GM23248 (cell line): ENCODE data around the gene NAT9. TPM values are rescaled to one million over a fixed set of nuclear protein-coding genes. Genes with fewer than 3 reads are reported as not detected.

Experiments used
- DNase-seq: peaks from one replicate; pipeline ENCODE4 v3.0.0-alpha.2; 2015
- H2AFZ ChIP-seq: fragments of 200-600 bp; sonication (generic); 2 replicates; pipeline ENCODE4 v1.6.1; 2016; ENCODE audit warnings: antibody characterized with exemption
- H3F3A ChIP-seq: fragments of 200-600 bp; sonication (generic); 2 replicates; pipeline ENCODE4 v1.6.1; 2016; ENCODE audit warnings: mild to moderate bottlenecking, antibody characterized with exemption, mixed run types; ENCODE audit not compliant: insufficient read depth
- H3K27ac ChIP-seq: fragments of 200-600 bp; sonication (generic); 2 replicates; pipeline ENCODE4 v1.5.1; 2016; ENCODE audit warnings: mild to moderate bottlenecking
- H3K27me3 ChIP-seq: fragments of 200-600 bp; sonication (generic); replicated peaks from 2 replicates; pipeline ENCODE4 v1.6.1; 2016; ENCODE audit warnings: mild to moderate bottlenecking; ENCODE audit not compliant: insufficient read depth
- H3K36me3 ChIP-seq: fragments of 200-600 bp; sonication (generic); 2 replicates; pipeline ENCODE4 v1.6.1; 2016; ENCODE audit warnings: low read depth, mild to moderate bottlenecking
- H3K4me1 ChIP-seq: fragments of 200-600 bp; sonication (generic); 2 replicates; pipeline ENCODE4 v1.6.1; 2016; ENCODE audit warnings: mild to moderate bottlenecking; ENCODE audit not compliant: insufficient read depth
- H3K4me2 ChIP-seq: fragments of 200-600 bp; sonication (generic); one replicate; pipeline ENCODE4 v1.6.1; 2016; ENCODE audit warnings: mild to moderate bottlenecking; ENCODE audit not compliant: unreplicated experiment
- H3K4me3 ChIP-seq: fragments of 200-600 bp; sonication (generic); 2 replicates; pipeline ENCODE4 v1.5.1; 2016; ENCODE audit warnings: mild to moderate bottlenecking
- H3K79me2 ChIP-seq: fragments of 200-600 bp; sonication (generic); 2 replicates; pipeline ENCODE4 v1.6.1; 2016; ENCODE audit warnings: mild to moderate bottlenecking; ENCODE audit not compliant: insufficient read depth
- H3K9ac ChIP-seq: fragments of 200-600 bp; sonication (generic); 2 replicates; pipeline ENCODE4 v1.6.1; 2016; ENCODE audit warnings: mild to moderate bottlenecking
- H3K9me2 ChIP-seq: fragments of 200-600 bp; sonication (generic); 2 replicates; pipeline ENCODE4 v1.6.1; 2016; ENCODE audit warnings: mixed run types, mild to moderate bottlenecking, moderate library complexity; ENCODE audit not compliant: insufficient read depth
- H3K9me3 ChIP-seq: fragments of 200-600 bp; sonication (generic); one replicate; pipeline ENCODE4 v1.6.1; 2017; ENCODE audit warnings: low read depth
- H4K20me1 ChIP-seq: fragments of 200-600 bp; sonication (generic); 2 replicates; pipeline ENCODE4 v1.6.0; 2016; ENCODE audit not compliant: insufficient read depth
- EZH2 ChIP-seq: fragments of 200-600 bp; sonication (generic); IDR thresholded peaks from 2 replicates; pipeline ENCODE4 v1.6.1; 2018; ENCODE audit warnings: antibody characterized with exemption, mild to moderate bottlenecking; ENCODE audit not compliant: insufficient read depth, poor library complexity, severe bottlenecking
- EZH2phosphoT487 ChIP-seq: fragments of 200-600 bp; sonication (generic); IDR thresholded peaks from 2 replicates; pipeline ENCODE4 v1.6.1; 2018; ENCODE audit warnings: antibody characterized with exemption, moderate library complexity, mild to moderate bottlenecking, low read depth; ENCODE audit not compliant: insufficient read depth
- WGBS, 2 experiments: methylation state at CpG; one replicate each; pipeline ENCODE4 v1.1.6; 2015 to 2017; ENCODE audit warnings: low lambda C conversion rate in 2 of 2, low coverage in 1 of 2; ENCODE audit errors: missing lambda C conversion rate in 2 of 2; 5-methylcytosine and 5-hydroxymethylcytosine counted together
- in situ Hi-C: fragments of 300-500 bp; cut with MboI; formaldehyde crosslinking; loops from 2 replicates; pipeline ENCODE4 v1.15.0; 2020
- polyA plus RNA-seq: library from polyadenylated mRNA; unstranded; fragments of >200 nt; fragmentation: Nextera tagmentation; extraction: Ambion mirVana; gene quantifications from 2 replicates; pipeline ENCODE4 v1.2.1, GENCODE V29; 2016
- total RNA-seq: library from RNA; depleted of rRNA; stranded (reverse); fragments of >200 nt; shearing (Covaris generic); gene quantifications from 2 replicates; pipeline ENCODE4 v1.2.3, GENCODE V29; 2014

Gene NAT9
- total and polyA plus RNA-seq, 2 experiments from 2014 or later: 26.4 to 34.6 TPM

GRCh38 chr17:74810699-74811485, 34.7 kb upstream of the NAT9 start:
- Histone ChIP-seq H3K27me3 (no peaks in the 10 kb centered on the region), H3K4me2 (no peak overlapping the region), H3K36me3 (no peaks in the 10 kb centered on the region), H3K9ac (no peak overlapping the region), H3K79me2 (no peaks in the 10 kb centered on the region), H2AFZ (no peak overlapping the region), H4K20me1 (no peaks in the 10 kb centered on the region), H3K27ac (no peak overlapping the region), H3K4me1 (no peaks in the 10 kb centered on the region), H3K4me3 (no peak overlapping the region), H3K9me2 (no peaks in the 10 kb centered on the region), H3K9me3 (no peaks in the 10 kb centered on the region), H3F3A (no peaks in the 10 kb centered on the region)
- DNase-seq: no peak
- in situ Hi-C loops: no loop called here
- TF ChIP-seq EZH2: no peak
- no peak for TF ChIP-seq EZH2phosphoT487
- 90% methylated on average over 15 of the region's 15 CpGs for WGBS, 2 experiments

DNA sequence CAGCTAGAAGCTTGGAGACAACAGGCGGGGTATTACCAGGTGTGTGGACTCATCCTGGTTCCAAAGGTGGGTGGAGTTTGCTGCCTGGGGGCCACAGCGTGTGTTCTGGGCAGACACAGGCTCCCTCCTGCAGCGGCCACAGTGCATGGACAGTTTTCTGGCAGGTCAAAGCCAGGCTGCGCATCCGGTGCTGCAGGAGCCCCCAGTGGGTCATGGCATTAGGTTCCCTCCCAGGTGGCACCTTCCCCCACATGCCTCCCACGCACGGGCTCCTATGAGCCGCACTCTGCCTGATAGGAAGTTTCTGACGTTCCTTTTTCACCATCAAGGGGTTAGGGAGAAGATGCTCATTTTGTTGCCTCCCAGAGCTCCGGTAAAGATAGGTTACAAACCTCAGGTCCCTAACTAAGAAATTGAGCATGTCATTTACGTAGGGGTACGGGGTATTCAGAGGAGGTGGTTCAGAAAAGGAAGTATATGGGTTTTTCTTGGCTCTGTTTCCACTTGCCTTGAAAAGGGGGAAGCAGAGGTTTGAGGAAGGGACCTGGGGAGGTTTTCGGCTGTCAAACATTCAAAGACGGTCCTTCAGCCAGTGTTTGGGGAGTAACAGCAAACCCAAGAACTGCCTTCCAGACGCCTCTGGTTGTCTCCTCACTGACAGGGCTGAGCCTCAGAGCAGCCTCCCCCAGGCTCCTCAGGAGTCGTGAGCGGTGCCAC, 32.7 kb upstream of the NAT9 start:
- Histone ChIP-seq H3K9me3 (no peaks in the 10 kb centered on the region), H3K4me1 (no peaks in the 10 kb centered on the region), H3K27ac (no peak overlapping the region), H3K9me2 (no peaks in the 10 kb centered on the region), H3K4me2 (no peak overlapping the region), H3F3A (no peaks in the 10 kb centered on the region), H3K27me3 (no peaks in the 10 kb centered on the region), H2AFZ (no peak overlapping the region), H3K9ac (no peak overlapping the region), H3K4me3 (no peak overlapping the region), H3K36me3 (no peaks in the 10 kb centered on the region), H3K79me2 (no peaks in the 10 kb centered on the region), H4K20me1 (no peaks in the 10 kb centered on the region)
- WGBS, 2 experiments: 88 to 89% methylated on average over 16 to 17 of the region's 17 CpGs
- DNase-seq: no peak
- in situ Hi-C loops: no loop called here
- TF ChIP-seq EZH2 (no peak), EZH2phosphoT487 (no peak)

DNA sequence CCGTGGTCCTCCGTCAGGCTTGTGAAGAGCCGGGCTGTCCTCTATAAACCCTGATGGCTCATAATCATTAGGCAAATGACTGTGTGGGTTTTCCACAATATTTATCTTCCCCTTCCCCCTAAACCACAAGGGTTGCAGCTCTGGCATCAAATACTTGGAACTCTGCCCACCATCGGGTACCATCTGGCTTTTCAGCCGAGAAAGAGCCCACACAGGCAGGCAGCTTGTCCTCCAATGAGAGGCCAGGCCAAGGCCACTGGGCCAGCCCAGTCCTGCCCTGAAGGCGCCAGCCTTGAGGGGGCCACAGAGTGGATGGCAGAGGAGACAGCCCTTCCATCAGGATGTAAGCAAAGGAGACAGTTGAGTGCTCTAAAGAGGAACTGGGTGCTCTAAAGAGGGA, 31.8 kb upstream of the NAT9 start:
- H3F3A ChIP-seq: no peaks in the 10 kb centered on the region
- H3K4me3 ChIP-seq: no peak overlapping the region
- no peaks in the 10 kb centered on the region for H3K79me2 ChIP-seq
- no peak overlapping the region for H2AFZ ChIP-seq
- no peak overlapping the region for H3K27ac ChIP-seq
- WGBS, 2 experiments: 69 to 71% methylated on average over 6 of the region's 6 CpGs
- H4K20me1 ChIP-seq: no peaks in the 10 kb centered on the region
- no peak for DNase-seq
- H3K9ac ChIP-seq: no peak overlapping the region
- no peaks in the 10 kb centered on the region for H3K27me3 ChIP-seq
- no peaks in the 10 kb centered on the region for H3K9me2 ChIP-seq
- TF ChIP-seq EZH2phosphoT487 (no peak), EZH2 (no peak)
- no peaks in the 10 kb centered on the region for H3K4me1 ChIP-seq
- no peak overlapping the region for H3K4me2 ChIP-seq
- H3K36me3 ChIP-seq: no peaks in the 10 kb centered on the region
- in situ Hi-C loops: no loop called here
- H3K9me3 ChIP-seq: no peaks in the 10 kb centered on the region

- no peaks in the 10 kb centered on the region for H3F3A ChIP-seq
- no peaks in the 10 kb centered on the region for H3K27me3 ChIP-seq
- no peaks in the 10 kb centered on the region for H3K9me3 ChIP-seq
- no peaks in the 10 kb centered on the region for H3K4me1 ChIP-seq
- H2AFZ ChIP-seq: no peak overlapping the region
- H3K4me3 ChIP-seq: no peak overlapping the region
- TF ChIP-seq EZH2: no peak
- no peak for TF ChIP-seq EZH2phosphoT487
- H3K27ac ChIP-seq: no peak overlapping the region
- H3K36me3 ChIP-seq: no peaks in the 10 kb centered on the region
- no peaks in the 10 kb centered on the region for H3K9me2 ChIP-seq
- DNase-seq: no peak
- no peaks in the 10 kb centered on the region for H4K20me1 ChIP-seq
- no peak overlapping the region for H3K9ac ChIP-seq
- in situ Hi-C loops: no loop called here
- WGBS, 2 experiments: 98 to 100% methylated on average over 10 to 13 of the region's 13 CpGs
- H3K79me2 ChIP-seq: no peaks in the 10 kb centered on the region
- no peak overlapping the region for H3K4me2 ChIP-seq
Measured at GRCh38 chr17:74807441-74807840, 31.3 kb upstream of the NAT9 start.
